Thyroid gland (tissue), 4 donors: ENCODE data around the gene TMEM170B. TPM values are rescaled to one million over a fixed set of nuclear protein-coding genes. Genes with fewer than 3 reads are reported as not detected.
"Not testable (repeated sequence)": the region's sequence is repeated elsewhere in the genome, so short reads cannot be mapped to it uniquely, and the experiment has no call there.

ENCODE experiments used
- DNase-seq, 2 donors: peaks; one replicate each; pipeline ENCODE4 v3.0.0-alpha.2; 2019
- H3K27ac ChIP-seq, 3 donors: fragments of 200-600 bp; sonication (generic); 1 replicate in 2 of 3; 2 replicates in 1 of 3; pipeline ENCODE4 v1.5.1; 2016 to 2019; ENCODE audit warnings: mild to moderate bottlenecking in 1 of 3, moderate library complexity in 1 of 3
- H3K27me3 ChIP-seq: fragments of 200-600 bp; sonication (generic); one replicate; pipeline ENCODE4 v1.5.1; 2019
- H3K36me3 ChIP-seq, 2 donors: fragments of 200-600 bp; sonication (generic); one replicate each; pipeline ENCODE4 v1.5.1; 2016 to 2019
- H3K4me1 ChIP-seq, 2 donors: fragments of 200-600 bp; sonication (generic); one replicate each; pipeline ENCODE4 v1.5.1; 2017 to 2019
- H3K4me3 ChIP-seq, 3 donors: fragments of 200-600 bp; sonication (generic); replicated peaks in 1 of 3; 1 replicate in 2 of 3; 2 replicates in 1 of 3; pipeline ENCODE4 v1.5.1; 2016; ENCODE audit warnings: mild to moderate bottlenecking in 1 of 3
- H3K9me3 ChIP-seq: fragments of 200-600 bp; sonication (generic); one replicate; pipeline ENCODE4 v1.5.1; 2017
- POLR2A ChIP-seq, 2 donors: fragments of 450-650 bp; IDR thresholded peaks; one replicate each; pipeline ENCODE4 v1.6.1; 2017; ENCODE audit warnings: antibody characterized with exemption in 2 of 2, mild to moderate bottlenecking in 2 of 2, moderate library complexity in 1 of 2
- WGBS, 2 donors: methylation state at CpG; one replicate each; pipeline ENCODE4 v1.1.5; 2017; 5-methylcytosine and 5-hydroxymethylcytosine counted together
- intact Hi-C: fragments of 100-400 bp; cut with DNase I; formaldehyde crosslinking; loops from one replicate; pipeline ENCODE4 v1.15.1; 2023
- total RNA-seq, 4 donors: library from RNA; depleted of rRNA; stranded (reverse); fragments of >200 nt; gene quantifications; one replicate each; pipeline ENCODE4 v1.2.3, GENCODE V29; 2016
- TF ChIP-seq, protein P1 (sequence below), 6 experiments: fragments of 200-600 bp in 3 of 6; fragments of 450-650 bp in 3 of 6; sonication (generic) in 3 of 6; IDR thresholded peaks; one replicate each; pipeline ENCODE4 v1.5.1; 2016 to 2019; ENCODE audit warnings: antibody characterized with exemption in 6 of 6, mild to moderate bottlenecking in 2 of 6, inconsistent platforms in 1 of 6, moderate library complexity in 1 of 6

TMEM170B gene
- total RNA-seq, 4 donors from 2014 or later: 6.6 to 12.7 (median 7.7) TPM

- Histone ChIP-seq H3K27me3 (no peaks in the 10 kb centered on the region), H3K9me3 (no peaks in the 10 kb centered on the region), H3K4me3 (no peak overlapping the region), H3K36me3 (no peaks in the 10 kb centered on the region), H3K27ac (no peak overlapping the region), H3K4me1 (peaks cover under 1 to 2% of the 10 kb centered on the region in 2 donors)
- DNase-seq: no peak
- WGBS, 2 donors: 78% methylated on average over 4 of the region's 4 CpGs
- intact Hi-C loops: no loop called here
- TF ChIP-seq, protein P1, sequence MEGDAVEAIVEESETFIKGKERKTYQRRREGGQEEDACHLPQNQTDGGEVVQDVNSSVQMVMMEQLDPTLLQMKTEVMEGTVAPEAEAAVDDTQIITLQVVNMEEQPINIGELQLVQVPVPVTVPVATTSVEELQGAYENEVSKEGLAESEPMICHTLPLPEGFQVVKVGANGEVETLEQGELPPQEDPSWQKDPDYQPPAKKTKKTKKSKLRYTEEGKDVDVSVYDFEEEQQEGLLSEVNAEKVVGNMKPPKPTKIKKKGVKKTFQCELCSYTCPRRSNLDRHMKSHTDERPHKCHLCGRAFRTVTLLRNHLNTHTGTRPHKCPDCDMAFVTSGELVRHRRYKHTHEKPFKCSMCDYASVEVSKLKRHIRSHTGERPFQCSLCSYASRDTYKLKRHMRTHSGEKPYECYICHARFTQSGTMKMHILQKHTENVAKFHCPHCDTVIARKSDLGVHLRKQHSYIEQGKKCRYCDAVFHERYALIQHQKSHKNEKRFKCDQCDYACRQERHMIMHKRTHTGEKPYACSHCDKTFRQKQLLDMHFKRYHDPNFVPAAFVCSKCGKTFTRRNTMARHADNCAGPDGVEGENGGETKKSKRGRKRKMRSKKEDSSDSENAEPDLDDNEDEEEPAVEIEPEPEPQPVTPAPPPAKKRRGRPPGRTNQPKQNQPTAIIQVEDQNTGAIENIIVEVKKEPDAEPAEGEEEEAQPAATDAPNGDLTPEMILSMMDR (IDR thresholded peaks at IDR 0.05): no peak
- no peak for TF ChIP-seq POLR2A (IDR thresholded peaks at IDR 0.05)
Observed at GRCh38 chr6:11543919-11544518, 6.5 kb downstream of the TMEM170B start.

- H3K36me3 ChIP-seq, H3K27ac ChIP-seq, DNase-seq, intact Hi-C loops, H3K27me3 ChIP-seq, H3K4me1 ChIP-seq, H3K9me3 ChIP-seq, H3K4me3 ChIP-seq: not testable (repeated sequence)
Observed at GRCh38 chr6:11547846-11548245, 10.3 kb downstream of the TMEM170B start.

GRCh38 chr6:11548578-11548977, 11.0 kb downstream of the TMEM170B start:
- H3K9me3 ChIP-seq, H3K27me3 ChIP-seq, H3K4me1 ChIP-seq, H3K27ac ChIP-seq, intact Hi-C loops, DNase-seq, H3K36me3 ChIP-seq, H3K4me3 ChIP-seq: not testable (repeated sequence)
- 97 to 100% methylated on average over 4 of the region's 4 CpGs for WGBS, 2 donors

DNA sequence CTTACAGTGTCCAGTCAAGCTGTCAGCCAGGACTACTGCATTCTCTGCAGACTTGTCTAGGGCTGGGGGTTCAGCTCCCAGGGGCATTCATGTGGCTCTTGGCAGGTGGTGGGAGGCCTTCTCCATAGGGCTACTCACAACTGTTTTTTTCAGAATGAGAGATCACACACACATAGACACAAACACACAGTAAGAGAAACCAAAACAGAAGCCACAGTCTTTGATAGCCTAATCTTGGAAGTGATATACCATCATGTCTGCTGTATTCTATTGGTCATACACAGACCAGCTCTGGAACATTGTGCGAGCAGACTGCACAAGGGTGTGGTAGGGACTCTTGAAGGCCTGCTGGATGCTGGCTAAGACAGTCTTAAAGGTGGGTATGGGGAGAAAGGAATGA, 13.5 kb downstream of the TMEM170B start:
- H3K36me3 ChIP-seq: no peaks in the 10 kb centered on the region
- no peaks in the 10 kb centered on the region for H3K9me3 ChIP-seq
- TF ChIP-seq POLR2A (IDR thresholded peaks at IDR 0.05): no peak
- TF ChIP-seq, protein P1 (IDR thresholded peaks at IDR 0.05): no peak
- no peaks in the 10 kb centered on the region for H3K4me1 ChIP-seq
- no peak overlapping the region for H3K27ac ChIP-seq
- WGBS, 2 donors: 93 to 97% methylated on average over 1 of the region's 1 CpG
- DNase-seq: no peak
- intact Hi-C loops: no loop called here
- H3K27me3 ChIP-seq: no peaks in the 10 kb centered on the region
- H3K4me3 ChIP-seq: no peak overlapping the region

GRCh38 chr6:11552442-11552841, 14.9 kb downstream of the TMEM170B start:
- no peaks in the 10 kb centered on the region for H3K9me3 ChIP-seq
- no peak overlapping the region for H3K27ac ChIP-seq
- no peak for DNase-seq
- TF ChIP-seq, protein P1 (IDR thresholded peaks at IDR 0.05): no peak
- no peak for TF ChIP-seq POLR2A (IDR thresholded peaks at IDR 0.05)
- no peaks in the 10 kb centered on the region for H3K4me1 ChIP-seq
- H3K4me3 ChIP-seq: no peak overlapping the region
- H3K27me3 ChIP-seq: no peaks in the 10 kb centered on the region
- intact Hi-C loops: no loop called here
- no peaks in the 10 kb centered on the region for H3K36me3 ChIP-seq

DNA sequence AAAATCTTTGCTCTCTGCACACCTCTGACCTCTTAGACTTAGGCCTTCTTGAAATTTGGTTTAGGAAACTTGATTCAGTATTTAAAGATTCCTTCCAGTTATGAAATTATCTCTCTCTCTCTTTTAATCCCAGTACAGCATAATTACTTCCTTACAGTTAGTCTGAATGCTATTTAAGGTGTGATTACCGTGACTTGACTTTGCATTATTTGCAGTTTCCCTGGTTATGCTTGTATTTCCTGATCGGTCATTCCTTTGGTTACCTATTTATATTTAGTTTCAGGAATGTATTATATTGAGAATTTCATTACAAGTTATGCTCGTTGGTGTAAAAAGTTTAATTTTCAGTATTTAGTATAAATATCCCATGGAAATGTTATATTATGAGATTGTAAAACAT, 16.3 kb downstream of the TMEM170B start:
- no peak for DNase-seq
- no peak overlapping the region for H3K4me3 ChIP-seq
- H3K4me1 ChIP-seq: no peaks in the 10 kb centered on the region
- H3K27ac ChIP-seq: no peak overlapping the region
- TF ChIP-seq POLR2A (IDR thresholded peaks at IDR 0.05): no peak
- TF ChIP-seq, protein P1 (IDR thresholded peaks at IDR 0.05): no peak
- no peaks in the 10 kb centered on the region for H3K36me3 ChIP-seq
- no peaks in the 10 kb centered on the region for H3K9me3 ChIP-seq
- WGBS, 2 donors: 92 to 93% methylated on average over 3 of the region's 3 CpGs
- intact Hi-C loops: no loop called here
- H3K27me3 ChIP-seq: no peaks in the 10 kb centered on the region
